ENCODE data around the gene SLC40A1.

Gene SLC40A1

DNA sequence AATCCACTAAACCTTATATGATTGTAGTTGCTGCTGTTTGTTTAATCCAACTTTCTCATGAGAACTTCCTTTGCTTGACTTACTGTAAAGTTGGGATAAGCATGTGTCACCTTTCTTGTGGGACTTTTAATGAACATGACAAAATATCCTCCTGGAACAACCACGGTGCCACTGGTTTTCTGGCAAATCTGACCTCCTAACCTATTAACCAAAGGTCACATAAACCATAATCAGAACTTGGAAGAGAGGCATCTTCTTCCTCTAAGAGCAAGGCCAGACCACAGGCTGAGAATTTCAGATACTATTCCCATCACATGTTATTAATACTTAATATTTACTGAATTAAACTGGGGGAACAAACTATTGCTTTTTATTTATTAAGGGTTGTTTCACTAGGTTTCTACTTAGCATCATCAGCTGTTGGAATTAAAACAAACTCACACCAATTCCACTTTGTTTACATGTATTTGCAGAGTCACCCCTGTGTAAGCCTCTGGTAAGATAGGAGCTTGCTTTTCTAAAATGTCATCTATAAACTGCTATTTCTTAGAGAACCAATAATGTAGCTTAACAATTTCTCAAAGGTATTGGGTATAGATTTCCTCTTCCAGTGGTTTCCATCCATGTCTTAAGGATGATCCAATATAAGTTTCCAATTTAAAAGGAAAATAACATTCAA, 2.2 kb downstream of the SLC40A1 start:
- no peak for FAIRE-seq
- DNase-seq (ENCODE audit: insufficient read length, low spot score) = no peak
- TF ChIP-seq, protein P1, sequence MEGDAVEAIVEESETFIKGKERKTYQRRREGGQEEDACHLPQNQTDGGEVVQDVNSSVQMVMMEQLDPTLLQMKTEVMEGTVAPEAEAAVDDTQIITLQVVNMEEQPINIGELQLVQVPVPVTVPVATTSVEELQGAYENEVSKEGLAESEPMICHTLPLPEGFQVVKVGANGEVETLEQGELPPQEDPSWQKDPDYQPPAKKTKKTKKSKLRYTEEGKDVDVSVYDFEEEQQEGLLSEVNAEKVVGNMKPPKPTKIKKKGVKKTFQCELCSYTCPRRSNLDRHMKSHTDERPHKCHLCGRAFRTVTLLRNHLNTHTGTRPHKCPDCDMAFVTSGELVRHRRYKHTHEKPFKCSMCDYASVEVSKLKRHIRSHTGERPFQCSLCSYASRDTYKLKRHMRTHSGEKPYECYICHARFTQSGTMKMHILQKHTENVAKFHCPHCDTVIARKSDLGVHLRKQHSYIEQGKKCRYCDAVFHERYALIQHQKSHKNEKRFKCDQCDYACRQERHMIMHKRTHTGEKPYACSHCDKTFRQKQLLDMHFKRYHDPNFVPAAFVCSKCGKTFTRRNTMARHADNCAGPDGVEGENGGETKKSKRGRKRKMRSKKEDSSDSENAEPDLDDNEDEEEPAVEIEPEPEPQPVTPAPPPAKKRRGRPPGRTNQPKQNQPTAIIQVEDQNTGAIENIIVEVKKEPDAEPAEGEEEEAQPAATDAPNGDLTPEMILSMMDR (IDR thresholded peaks at IDR 0.05; ENCODE audit: insufficient read depth, missing control alignments) = no peak

DNA sequence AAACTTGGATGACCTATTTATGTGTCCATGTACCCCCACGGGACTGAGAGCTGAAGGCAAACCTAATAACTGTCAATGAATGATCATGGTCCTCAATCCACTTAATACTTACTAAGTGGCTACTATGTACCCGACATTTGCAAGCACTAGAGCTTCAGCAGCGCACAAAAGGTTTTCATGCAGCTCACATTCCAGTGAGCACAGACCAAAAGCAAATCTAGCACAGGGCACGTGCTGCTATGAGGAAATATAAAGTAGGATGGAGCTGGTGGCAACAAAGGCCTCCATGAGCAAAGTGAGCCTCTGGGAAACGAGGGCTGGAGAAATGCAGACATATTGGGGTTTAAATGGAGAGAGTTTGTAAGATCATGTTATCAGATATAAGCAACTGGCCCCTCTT, 3.5 kb downstream of the SLC40A1 start:
- DNase-seq (ENCODE audit: insufficient read length, low spot score) (no peak), FAIRE-seq (no peak)
- TF ChIP-seq, protein P1 (IDR thresholded peaks at IDR 0.05; ENCODE audit: insufficient read depth, missing control alignments) = no peak

DNA sequence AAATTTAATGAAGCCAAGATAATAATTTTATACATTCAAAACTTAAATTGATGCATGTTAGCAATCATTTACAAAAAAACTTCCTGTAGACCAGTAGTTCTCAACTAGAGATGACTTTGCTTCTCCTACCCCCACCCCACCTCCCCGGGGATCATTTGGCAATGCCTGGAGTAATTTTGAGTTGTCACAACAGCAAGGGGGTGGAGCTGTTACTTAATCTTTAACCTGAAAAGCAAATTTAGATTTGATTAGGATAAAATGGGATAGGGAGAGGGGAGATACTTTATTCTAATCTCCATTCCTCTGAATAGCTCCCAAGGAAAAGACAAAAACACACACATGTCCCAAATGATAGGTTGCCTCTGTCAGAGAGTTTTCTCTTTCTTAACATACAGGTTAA, 4.2 kb downstream of the SLC40A1 start:
- FAIRE-seq = no peak
- TF ChIP-seq, protein P1 (IDR thresholded peaks at IDR 0.05; ENCODE audit: insufficient read depth, missing control alignments) = no peak
- no peak for DNase-seq (ENCODE audit: insufficient read length, low spot score)

DNA sequence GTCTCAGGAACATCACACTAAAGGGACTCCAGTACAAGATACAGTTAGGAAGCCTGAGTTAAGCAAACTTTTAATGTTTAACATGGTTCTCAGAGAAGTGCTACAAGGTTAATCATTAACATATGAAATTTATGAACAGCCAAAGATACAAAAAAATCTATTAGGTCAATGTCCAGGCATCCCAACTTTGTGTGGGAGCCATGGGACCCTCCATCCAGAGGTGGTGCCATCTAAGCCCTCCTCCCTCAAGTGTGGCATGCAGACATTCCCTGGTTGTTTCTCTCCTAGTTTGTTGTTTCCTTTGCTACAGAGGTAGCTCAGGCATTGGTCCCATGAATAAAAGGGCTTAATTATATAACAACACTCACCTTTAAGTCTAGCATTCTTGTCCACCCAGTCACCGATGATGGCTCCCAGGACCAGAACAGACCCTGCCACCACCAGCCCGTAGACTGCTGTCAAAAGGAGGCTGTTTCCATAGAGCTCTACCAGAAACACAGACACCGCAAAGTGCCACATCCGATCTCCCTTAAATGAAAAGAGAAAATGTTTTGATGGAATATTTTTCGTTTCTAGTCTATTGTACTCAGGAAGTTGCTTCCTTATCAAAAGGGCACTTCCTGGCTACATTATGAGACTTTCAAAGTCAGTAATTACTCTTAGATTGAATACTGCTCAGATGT, 5.7 kb downstream of the SLC40A1 start:
- DNase-seq (ENCODE audit: insufficient read length, low spot score) (no peak), FAIRE-seq (no peak)
- TF ChIP-seq, protein P1 (IDR thresholded peaks at IDR 0.05; ENCODE audit: insufficient read depth, missing control alignments) = no peak

DNA sequence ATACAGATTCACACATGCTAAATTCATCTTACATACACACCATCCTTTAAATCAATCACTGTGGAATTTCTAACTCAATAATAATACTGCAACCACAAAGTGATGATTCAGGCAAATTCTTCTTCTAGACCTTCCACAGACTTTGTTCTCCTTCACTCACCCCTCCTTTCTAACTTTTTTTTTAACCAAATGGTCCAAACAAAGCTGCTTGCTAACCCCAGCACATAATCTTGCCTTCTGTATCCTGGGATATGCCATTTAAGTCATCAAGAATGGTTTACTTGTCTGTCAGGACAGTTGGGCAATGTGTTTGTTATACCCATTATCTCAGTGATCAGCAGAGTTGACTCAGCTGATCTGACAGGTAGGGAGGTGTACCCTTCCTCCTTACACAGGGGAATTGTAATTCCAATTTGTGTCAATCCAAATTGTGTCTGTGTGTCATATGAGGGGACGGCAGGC, 10.0 kb downstream of the SLC40A1 start:
- TF ChIP-seq, protein P1 (IDR thresholded peaks at IDR 0.05; ENCODE audit: insufficient read depth, missing control alignments) = no peak
- FAIRE-seq (no peak), DNase-seq (ENCODE audit: insufficient read length, low spot score) (no peak)

DNA sequence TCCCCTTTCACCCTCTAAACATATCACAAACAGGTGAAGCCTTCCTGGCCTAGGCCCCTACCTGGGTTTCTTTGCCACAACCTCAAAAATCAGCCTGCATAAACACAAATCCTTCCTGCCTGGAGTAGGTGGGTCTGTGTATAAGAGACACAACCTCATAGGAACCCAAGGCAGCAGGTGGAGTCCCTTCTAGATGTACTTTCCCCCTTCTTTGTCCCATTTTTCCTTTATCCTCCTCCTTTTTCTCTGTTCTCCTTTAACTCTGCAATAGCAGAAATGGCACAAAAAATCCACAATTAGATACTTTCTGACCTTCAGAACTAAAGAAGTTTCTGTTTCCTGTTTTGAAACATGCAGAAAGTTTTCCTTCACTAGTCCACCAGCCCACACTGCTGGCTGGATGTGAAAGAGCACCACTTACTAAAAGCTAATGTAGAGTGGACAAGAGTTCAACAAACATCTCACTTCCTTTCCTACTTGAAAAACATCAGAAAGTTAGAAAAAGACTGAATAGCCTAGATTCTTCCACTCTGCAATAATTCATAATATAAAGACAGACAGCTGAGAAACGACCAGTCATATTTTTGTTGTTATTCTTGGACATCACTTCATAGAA, 11.2 kb downstream of the SLC40A1 start:
- no peak for DNase-seq (ENCODE audit: insufficient read length, low spot score)
- FAIRE-seq = no peak
- TF ChIP-seq, protein P1 (IDR thresholded peaks at IDR 0.05; ENCODE audit: insufficient read depth, missing control alignments) = no peak

DNA sequence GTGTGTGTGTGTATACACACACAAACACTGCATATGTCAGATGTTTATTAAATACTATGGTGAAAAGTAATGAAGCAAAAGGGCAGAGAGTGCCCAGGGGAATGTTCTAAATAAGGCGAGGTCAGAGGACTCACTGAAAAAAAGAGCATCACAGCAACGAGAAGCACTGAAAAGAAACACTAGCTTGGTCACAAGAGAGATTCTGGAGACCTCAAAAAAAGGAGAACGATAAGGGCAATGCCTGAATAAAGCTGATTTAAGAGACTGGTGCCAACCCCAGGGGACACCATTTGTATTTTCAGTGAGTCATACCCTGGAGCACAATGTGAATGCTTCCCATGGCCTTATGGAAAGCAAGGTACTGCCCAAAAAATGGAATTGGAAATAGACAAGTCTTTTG, 14.5 kb downstream of the SLC40A1 start:
- TF ChIP-seq, protein P1 (IDR thresholded peaks at IDR 0.05; ENCODE audit: insufficient read depth, missing control alignments) = no peak
- FAIRE-seq (no peak), DNase-seq (ENCODE audit: insufficient read length, low spot score) (no peak)

Measured in D721Med (cell line).